Left lung (tissue), 10 donors: ENCODE data around the gene TMEM266. TPM values are rescaled to one million over a fixed set of nuclear protein-coding genes. Genes with fewer than 3 reads are reported as not detected.

Experiments
- ATAC-seq: fragments of 200-7000 bp; cut with Tn5 transposase; one replicate; pipeline ENCODE4 v1.9.1; 2020; ENCODE audit warnings: moderate library complexity
- DNase-seq, 4 donors: peaks; one replicate each; pipeline ENCODE4 v3.0.0-alpha.2; 2013 to 2020
- H3K27ac ChIP-seq, 2 donors: fragments of 200-600 bp; sonication (generic) in 1 of 2; one replicate each; pipeline versions ENCODE4 v1.5.0 to v1.8.0; 2020 to 2021
- H3K27me3 ChIP-seq, 2 donors: fragments of 200-600 bp; sonication (generic) in 1 of 2; one replicate each; pipeline versions ENCODE4 v1.5.0 to v1.8.0; 2020 to 2021
- H3K36me3 ChIP-seq, 2 donors: fragments of 200-600 bp; sonication (generic) in 1 of 2; one replicate each; pipeline versions ENCODE4 v1.5.0 to v1.8.0; 2020 to 2021
- H3K4me1 ChIP-seq, 2 donors: fragments of 200-600 bp; one replicate each; pipeline ENCODE4 v1.8.0; 2021
- H3K4me3 ChIP-seq, 2 donors: fragments of 200-600 bp; sonication (generic) in 1 of 2; one replicate each; pipeline versions ENCODE4 v1.5.0 to v1.8.0; 2020 to 2021; ENCODE audit warnings: mild to moderate bottlenecking in 1 of 2
- H3K9me3 ChIP-seq, 2 donors: fragments of 200-600 bp; sonication (generic) in 1 of 2; one replicate each; pipeline versions ENCODE4 v1.5.0 to v1.8.0; 2020 to 2021
- CTCF ChIP-seq, 2 donors: fragments of 200-600 bp; sonication (generic) in 1 of 2; IDR thresholded peaks; one replicate each; pipeline versions ENCODE4 v1.5.0 to v1.8.0; 2021; ENCODE audit warnings: antibody characterized with exemption in 2 of 2
- intact Hi-C, 2 donors: fragments of 100-400 bp; cut with DNase I; formaldehyde crosslinking; loops; one replicate each; pipeline versions ENCODE4 v1.11.2 to v1.14.2; 2022
- polyA plus RNA-seq, 6 donors: library from polyadenylated mRNA; unstranded; fragments of 120-200 nt; gene quantifications; one replicate each; pipeline ENCODE4 v1.2.1, GENCODE V29; 2013; ENCODE audit not compliant: insufficient read length in 6 of 6
- total RNA-seq, 2 donors: library from RNA; stranded (reverse); fragmentation: NEBNext Ultra II Directional; extraction: Animal tissue kit (Norgen Biotek cat#: 25700); gene quantifications; one replicate each; pipeline ENCODE4 v1.2.1, GENCODE V29; 2021
- donor health status: DM: no; HTN: yes; CAD: no.
- donor health status: DM: no; HTN: no; CAD: no.

The TMEM266 gene
- total and polyA plus RNA-seq, 8 donors, result 1.1 to 2.9 (median 2.3) TPM

DNA sequence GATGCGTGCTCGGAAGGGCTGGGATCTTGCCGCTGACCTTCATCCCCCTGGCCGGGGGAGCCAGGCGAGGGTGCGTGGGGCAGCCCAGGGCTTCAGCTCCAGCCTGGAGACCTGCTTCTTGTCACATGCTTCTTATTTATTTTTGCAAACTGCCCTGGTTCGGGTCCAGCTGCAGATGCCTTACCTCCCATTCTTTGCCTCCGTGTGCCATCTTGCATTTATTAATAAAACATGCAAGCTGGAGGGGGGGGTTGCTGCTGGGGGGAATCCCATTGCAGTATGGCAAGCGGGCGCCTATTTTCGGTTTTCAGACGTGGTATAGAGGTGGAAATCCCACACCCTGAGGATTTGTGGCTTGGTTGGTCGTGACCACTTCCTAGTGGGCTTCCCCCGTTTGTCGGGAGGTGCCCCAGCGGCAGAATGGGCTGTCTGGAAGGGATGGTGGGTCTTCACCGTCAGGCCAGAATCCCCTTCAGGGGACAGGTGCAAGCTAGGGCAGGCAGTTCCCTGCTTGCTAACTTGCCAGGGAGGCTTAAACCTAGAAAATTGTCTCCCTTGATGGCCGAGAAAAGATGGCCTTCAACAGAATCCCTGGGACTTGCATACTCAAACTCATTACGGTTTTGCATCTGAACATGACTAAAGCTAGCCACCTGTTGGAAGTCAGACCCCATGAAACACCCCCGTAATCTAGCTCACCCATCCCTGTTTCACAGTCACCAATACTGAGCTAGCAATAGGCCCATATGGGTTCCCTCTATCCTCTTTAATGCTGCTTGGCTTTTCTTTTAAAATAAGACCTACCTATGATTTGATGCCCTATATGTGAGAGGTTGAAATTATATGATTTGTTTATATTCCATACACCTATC, 569 bp downstream of the TMEM266 start:
- no peak for TF ChIP-seq CTCF (IDR thresholded peaks at IDR 0.05)
- Histone ChIP-seq H3K27me3 (peaks cover 18 to 68% of the 10 kb centered on the region in 2 donors), H3K27ac (no peak overlapping the region), H3K9me3 (no peaks in the 10 kb centered on the region), H3K36me3 (no peaks in the 10 kb centered on the region), H3K4me1 (peaks cover 0 to 34% of the 10 kb centered on the region in 2 donors), H3K4me3 (peak overlapping the region; percentile 34 to 50)
- DNase-seq (no peak), ATAC-seq (no peak)
- intact Hi-C loops, result loop anchor here in 1 of 2 donors (5.0 kb wide), 1 partner anchor 77 kb away; no protein-coding TSS in a partner anchor

DNA sequence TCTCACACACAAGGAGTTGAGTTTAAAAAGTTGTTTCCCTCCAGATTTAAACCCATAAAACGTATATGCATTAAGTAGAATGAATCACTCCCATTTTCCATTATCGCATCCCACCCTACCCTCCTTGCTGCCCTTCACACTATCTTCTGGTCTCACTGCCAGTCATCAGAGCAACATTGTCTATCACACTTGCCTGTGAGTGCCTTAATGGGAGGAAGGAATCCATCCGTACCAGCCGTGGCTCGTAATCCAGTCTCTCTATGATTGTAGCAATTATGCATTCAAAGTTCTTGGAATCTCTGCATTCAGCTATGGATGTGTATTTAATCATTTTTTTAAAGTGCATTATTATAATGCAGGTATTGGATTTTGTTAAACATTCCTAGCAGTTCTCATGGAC, 1.9 kb downstream of the TMEM266 start:
- DNase-seq (no peak), ATAC-seq (no peak)
- Histone ChIP-seq H3K9me3 (no peaks in the 10 kb centered on the region), H3K27ac (no peak overlapping the region), H3K27me3 (peaks cover 18 to 67% of the 10 kb centered on the region in 2 donors), H3K4me1 (peaks cover 0 to 34% of the 10 kb centered on the region in 2 donors), H3K36me3 (no peaks in the 10 kb centered on the region), H3K4me3 (no peak overlapping the region)
- TF ChIP-seq CTCF (IDR thresholded peaks at IDR 0.05), result no peak
- intact Hi-C loops, result loop anchor here in 1 of 2 donors (5.0 kb wide), 1 partner anchor 76 kb away; no protein-coding TSS in a partner anchor

DNA sequence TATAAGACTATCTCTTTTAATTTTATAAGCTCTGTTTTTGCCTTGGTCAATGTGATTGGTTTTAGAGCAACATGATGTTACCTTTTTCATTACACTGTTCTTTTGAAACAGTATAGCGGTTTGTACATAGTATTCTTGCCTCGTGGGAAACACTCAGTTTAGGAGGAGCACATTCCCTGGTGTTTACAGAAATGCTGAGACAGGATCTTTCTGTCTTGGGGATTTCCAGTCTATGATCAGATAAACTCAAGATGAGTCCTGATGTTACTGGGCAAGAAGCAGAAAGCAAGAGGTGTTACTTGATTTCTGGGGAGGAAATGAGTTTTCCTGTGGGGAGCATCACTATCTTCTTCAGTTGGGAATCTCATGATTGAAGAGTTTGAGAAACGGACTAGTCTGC, 2.5 kb downstream of the TMEM266 start:
- DNase-seq, result no peak
- intact Hi-C loops, result loop anchor here in 1 of 2 donors (5.0 kb wide), 1 partner anchor 75 kb away; no protein-coding TSS in a partner anchor
- H3K9me3 ChIP-seq, result no peaks in the 10 kb centered on the region
- no peaks in the 10 kb centered on the region for H3K36me3 ChIP-seq
- peaks cover 0 to 28% of the 10 kb centered on the region in 2 donors for H3K4me1 ChIP-seq
- H3K27ac ChIP-seq, result no peak overlapping the region
- ATAC-seq, result no peak
- no peak overlapping the region for H3K4me3 ChIP-seq
- H3K27me3 ChIP-seq, result peaks cover 18 to 64% of the 10 kb centered on the region in 2 donors
- no peak for TF ChIP-seq CTCF (IDR thresholded peaks at IDR 0.05)

- no peak for ATAC-seq
- Histone ChIP-seq H3K27me3 (peaks cover 8 to 45% of the 10 kb centered on the region in 2 donors), H3K27ac (no peak overlapping the region), H3K4me1 (peaks cover 0 to 14% of the 10 kb centered on the region in 2 donors), H3K4me3 (no peak overlapping the region), H3K9me3 (no peaks in the 10 kb centered on the region), H3K36me3 (no peaks in the 10 kb centered on the region)
- intact Hi-C loops, result loop anchor here in 1 of 2 donors (5.0 kb wide), 1 partner anchor 73 kb away; no protein-coding TSS in a partner anchor
- DNase-seq, result no peak
- TF ChIP-seq CTCF (IDR thresholded peaks at IDR 0.05), result no peak
Measured at GRCh38 chr15:76064375-76064774, 4.6 kb downstream of the TMEM266 start.

- no peak overlapping the region for H3K27ac ChIP-seq
- no peaks in the 10 kb centered on the region for H3K36me3 ChIP-seq
- ATAC-seq (peak; percentile 69), DNase-seq (no peak)
- H3K4me3 ChIP-seq, result no peak overlapping the region
- no peak for TF ChIP-seq CTCF (IDR thresholded peaks at IDR 0.05)
- no peaks in the 10 kb centered on the region for H3K9me3 ChIP-seq
- peaks cover 0 to 9% of the 10 kb centered on the region in 2 donors for H3K4me1 ChIP-seq
- intact Hi-C loops, result no loop called here
- H3K27me3 ChIP-seq, result peaks cover 7 to 38% of the 10 kb centered on the region in 2 donors
Measured at GRCh38 chr15:76065245-76065644, 5.5 kb downstream of the TMEM266 start.
